Suprapubic skin (tissue), 4 donors: ENCODE data around the gene P3H1. TPM values are rescaled to one million over a fixed set of nuclear protein-coding genes. Genes with fewer than 3 reads are reported as not detected.

ENCODE experiments used
- DNase-seq, 2 donors: peaks; one replicate each; pipeline ENCODE4 v3.0.0-alpha.2; 2019; ENCODE audit warnings: low spot score in 2 of 2
- H3K27ac ChIP-seq: fragments of 200-600 bp; sonication (generic); one replicate; pipeline ENCODE4 v1.5.1; 2019
- H3K27me3 ChIP-seq: fragments of 200-600 bp; sonication (generic); one replicate; pipeline ENCODE4 v1.5.1; 2019
- H3K36me3 ChIP-seq: fragments of 200-600 bp; sonication (generic); one replicate; pipeline ENCODE4 v1.5.1; 2019
- H3K4me1 ChIP-seq: fragments of 200-600 bp; sonication (generic); one replicate; pipeline ENCODE4 v1.5.1; 2019
- H3K4me3 ChIP-seq: fragments of 200-600 bp; sonication (generic); one replicate; pipeline ENCODE4 v1.5.1; 2019; ENCODE audit warnings: mild to moderate bottlenecking
- H3K9me3 ChIP-seq: fragments of 200-600 bp; sonication (generic); one replicate; pipeline ENCODE4 v1.5.1; 2019
- CTCF ChIP-seq, 2 donors: fragments of 200-600 bp in 1 of 2; fragments of 450-650 bp in 1 of 2; sonication (generic) in 1 of 2; IDR thresholded peaks; one replicate each; pipeline ENCODE4 v1.5.1; 2016 to 2019; ENCODE audit warnings: antibody characterized with exemption in 2 of 2, mild to moderate bottlenecking in 1 of 2, moderate library complexity in 1 of 2
- EP300 ChIP-seq: sonication (generic); formaldehyde crosslinking; IDR thresholded peaks from one replicate; pipeline ENCODE4 v1.6.1; 2017; ENCODE audit warnings: antibody characterized with exemption
- POLR2A ChIP-seq, 2 donors: fragments of 450-650 bp; IDR thresholded peaks; one replicate each; pipeline ENCODE4 v1.6.1; 2017; ENCODE audit warnings: antibody characterized with exemption in 2 of 2, mild to moderate bottlenecking in 2 of 2, moderate library complexity in 2 of 2
- POLR2AphosphoS5 ChIP-seq, 3 donors: sonication (generic); formaldehyde crosslinking; IDR thresholded peaks; one replicate each; pipeline ENCODE4 v1.6.1; 2017; ENCODE audit warnings: antibody characterized with exemption in 3 of 3
- WGBS: methylation state at CpG from one replicate; pipeline ENCODE4 v1.1.5; 2018; 5-methylcytosine and 5-hydroxymethylcytosine counted together
- total RNA-seq, 4 donors: library from RNA; depleted of rRNA; stranded (reverse); fragments of >200 nt; gene quantifications; one replicate each; pipeline ENCODE4 v1.1.0, GENCODE V29; 2016

The P3H1 gene
- total RNA-seq, 4 donors from 2014 or later = 12.5 to 19.8 (median 16.1) TPM

GRCh38 chr1:42745851-42746250 is 21.0 kb downstream of the P3H1 start:
- Histone ChIP-seq H3K4me3 (no peak overlapping the region), H3K4me1 (peaks cover 22% of the 10 kb centered on the region), H3K36me3 (peaks cover 49% of the 10 kb centered on the region), H3K27ac (no peak overlapping the region), H3K27me3 (no peaks in the 10 kb centered on the region), H3K9me3 (no peaks in the 10 kb centered on the region)
- WGBS = 80% methylated on average over 8 of the region's 8 CpGs
- DNase-seq = peak; percentile 36 to 65
- TF ChIP-seq POLR2AphosphoS5 (IDR thresholded peaks at IDR 0.05) = no peak
- TF ChIP-seq POLR2A (IDR thresholded peaks at IDR 0.05) = no peak
- TF ChIP-seq EP300 = no peak
- TF ChIP-seq CTCF (IDR thresholded peaks at IDR 0.05) = no peak

GRCh38 chr1:42744148-42744413 is 22.7 kb downstream of the P3H1 start:
- peak in 1 of 2 donors; percentile 29 for DNase-seq
- no peak overlapping the region for H3K4me3 ChIP-seq
- H3K4me1 ChIP-seq = peaks cover 30% of the 10 kb centered on the region
- TF ChIP-seq POLR2AphosphoS5 (IDR thresholded peaks at IDR 0.05) (no peak), POLR2A (IDR thresholded peaks at IDR 0.05) (no peak), CTCF (IDR thresholded peaks at IDR 0.05) (no peak)
- H3K27me3 ChIP-seq = no peaks in the 10 kb centered on the region
- WGBS = 90% methylated on average over 9 of the region's 9 CpGs
- no peaks in the 10 kb centered on the region for H3K9me3 ChIP-seq
- H3K27ac ChIP-seq = no peak overlapping the region
- peaks cover 34% of the 10 kb centered on the region for H3K36me3 ChIP-seq

GRCh38 chr1:42743317-42744147 is 23.3 kb downstream of the P3H1 start:
- no peak overlapping the region for H3K4me3 ChIP-seq
- H3K27me3 ChIP-seq = no peaks in the 10 kb centered on the region
- TF ChIP-seq POLR2A (IDR thresholded peaks at IDR 0.05) = no peak
- TF ChIP-seq POLR2AphosphoS5 (IDR thresholded peaks at IDR 0.05) = no peak
- no peak for TF ChIP-seq CTCF (IDR thresholded peaks at IDR 0.05)
- TF ChIP-seq EP300 = no peak
- 52% methylated on average over 21 of the region's 21 CpGs for WGBS
- peak overlapping the region; percentile 58 for H3K27ac ChIP-seq
- H3K36me3 ChIP-seq = peaks cover 29% of the 10 kb centered on the region
- peak in 1 of 2 donors; percentile 72 for DNase-seq
- H3K4me1 ChIP-seq = peaks cover 29% of the 10 kb centered on the region
- no peaks in the 10 kb centered on the region for H3K9me3 ChIP-seq

GRCh38 chr1:42742617-42743316 is 24.1 kb downstream of the P3H1 start:
- H3K36me3 ChIP-seq = peaks cover 21% of the 10 kb centered on the region
- no peak for TF ChIP-seq EP300
- TF ChIP-seq POLR2A (IDR thresholded peaks at IDR 0.05) = no peak
- no peak for TF ChIP-seq CTCF (IDR thresholded peaks at IDR 0.05)
- TF ChIP-seq POLR2AphosphoS5 (IDR thresholded peaks at IDR 0.05) = no peak
- H3K4me3 ChIP-seq = no peak overlapping the region
- DNase-seq = no peak
- 49% methylated on average over 9 of the region's 9 CpGs for WGBS
- H3K27me3 ChIP-seq = no peaks in the 10 kb centered on the region
- peaks cover 28% of the 10 kb centered on the region for H3K4me1 ChIP-seq
- no peaks in the 10 kb centered on the region for H3K9me3 ChIP-seq
- H3K27ac ChIP-seq = peak overlapping the region; percentile 58

- Histone ChIP-seq H3K9me3 (no peaks in the 10 kb centered on the region), H3K4me1 (peaks cover 32% of the 10 kb centered on the region), H3K36me3 (peaks cover 15% of the 10 kb centered on the region), H3K4me3 (no peak overlapping the region), H3K27me3 (no peaks in the 10 kb centered on the region), H3K27ac (no peak overlapping the region)
- no peak for DNase-seq
- TF ChIP-seq POLR2A (IDR thresholded peaks at IDR 0.05) (no peak), EP300 (no peak), CTCF (IDR thresholded peaks at IDR 0.05) (no peak), POLR2AphosphoS5 (IDR thresholded peaks at IDR 0.05) (no peak)
- WGBS = 78% methylated on average over 8 of the region's 8 CpGs
Measured at GRCh38 chr1:42742141-42742540, 24.7 kb downstream of the P3H1 start.
